Mesenteric fat pad (tissue), 1 donor: ENCODE results near the gene FMNL2. TPM values are rescaled to one million over a fixed set of nuclear protein-coding genes. Genes with fewer than 3 reads are reported as not detected.
"Not testable (repeated sequence)": the region's sequence is repeated elsewhere in the genome, so short reads cannot be mapped to it uniquely, and the experiment has no call there.

ENCODE experiments used
- DNase-seq: peaks from one replicate; pipeline ENCODE4 v3.0.0-alpha.2; 2020; ENCODE audit warnings: low spot score
- total RNA-seq: library from RNA; stranded (reverse); fragmentation: NEBNext Ultra II Directional; extraction: Animal tissue kit (Norgen Biotek cat#: 25700); gene quantifications from one replicate; pipeline ENCODE4 v1.2.1, GENCODE V29; 2021
- donor health status: DM: yes; HTN: yes; CAD: no.

FMNL2 gene
- total RNA-seq, 1 donor from 2014 or later: 57.6 TPM

GRCh38 chr2:152468899-152469692, 134.1 kb downstream of the FMNL2 start:
- DNase-seq: no peak

DNA sequence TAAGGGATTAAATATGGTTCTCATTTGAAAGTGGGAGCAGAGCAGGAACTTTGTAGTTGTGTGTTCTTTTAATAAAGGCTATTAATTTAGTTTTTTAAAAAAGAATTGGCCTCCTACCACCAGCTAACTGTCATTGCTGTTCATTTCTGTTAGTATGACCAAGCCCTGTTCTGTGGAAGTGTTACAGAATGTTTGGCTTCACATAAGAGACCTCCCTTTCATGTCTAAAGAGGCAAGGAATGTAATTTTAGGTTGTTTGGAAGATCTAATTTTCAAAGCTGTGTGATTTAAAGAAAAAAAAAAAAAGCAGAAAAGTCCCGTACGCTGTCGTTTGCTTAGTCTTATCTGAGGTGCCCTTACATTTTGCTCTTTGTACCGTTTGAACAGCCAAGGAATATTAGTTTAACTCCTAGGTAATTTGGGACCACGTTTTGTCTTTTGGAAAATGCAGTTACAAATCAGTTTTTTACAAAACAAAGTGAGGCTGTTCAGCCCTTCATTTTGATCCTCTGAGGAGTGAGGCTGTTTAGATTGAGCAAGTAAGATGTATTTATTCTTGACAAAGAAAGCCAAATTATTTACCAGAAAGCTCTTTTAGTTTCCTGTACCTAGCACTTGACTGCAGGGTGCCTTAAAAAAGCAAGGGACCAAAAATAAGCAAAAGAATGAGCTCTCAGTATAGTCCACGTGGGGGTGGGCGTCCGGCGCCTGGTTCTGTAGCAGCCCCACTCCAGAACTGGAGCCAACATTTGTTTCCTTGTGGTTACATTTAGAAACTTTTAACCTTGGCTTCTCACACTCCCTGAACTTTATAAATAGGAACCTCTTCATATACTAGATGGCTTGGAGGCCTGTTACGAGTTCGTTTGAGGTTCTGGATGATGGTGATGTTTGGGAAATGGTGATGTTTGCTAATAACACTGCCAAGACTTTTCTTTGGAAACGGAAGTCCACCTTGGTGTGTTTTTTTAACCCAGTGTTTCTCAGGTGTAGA, 136.2 kb downstream of the FMNL2 start:
- no peak for DNase-seq

- no peak for DNase-seq
These were observed 137.5 kb downstream of the FMNL2 start for GRCh38 chr2:152472481-152472887.

- no peak for DNase-seq
These were observed 138.3 kb downstream of the FMNL2 start for GRCh38 chr2:152473151-152473857.

GRCh38 chr2:152474523-152474922, 139.5 kb downstream of the FMNL2 start:
- DNase-seq: not testable (repeated sequence)

GRCh38 chr2:152475982-152476381, 141.0 kb downstream of the FMNL2 start:
- no peak for DNase-seq

GRCh38 chr2:152477347-152478092, 142.5 kb downstream of the FMNL2 start:
- no peak for DNase-seq

DNA sequence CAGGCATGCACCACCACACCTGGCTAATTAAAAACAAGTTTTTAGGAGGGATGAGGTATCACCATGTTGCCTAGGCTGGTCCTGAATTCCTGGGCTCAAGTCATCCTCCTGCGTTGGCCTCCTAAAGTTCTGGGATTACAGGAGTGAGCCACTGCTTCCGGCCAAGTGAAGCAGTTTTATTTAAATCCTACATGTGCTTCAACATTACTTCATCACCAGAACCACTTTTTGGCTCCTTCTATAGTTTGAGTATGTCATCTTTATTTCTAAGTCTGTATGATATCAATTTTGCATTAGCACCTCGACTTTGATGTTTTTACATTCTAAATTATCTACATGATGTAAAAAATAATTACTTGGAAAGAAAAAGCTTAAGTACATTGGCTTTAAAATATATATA, 144.3 kb downstream of the FMNL2 start:
- no peak for DNase-seq

DNA sequence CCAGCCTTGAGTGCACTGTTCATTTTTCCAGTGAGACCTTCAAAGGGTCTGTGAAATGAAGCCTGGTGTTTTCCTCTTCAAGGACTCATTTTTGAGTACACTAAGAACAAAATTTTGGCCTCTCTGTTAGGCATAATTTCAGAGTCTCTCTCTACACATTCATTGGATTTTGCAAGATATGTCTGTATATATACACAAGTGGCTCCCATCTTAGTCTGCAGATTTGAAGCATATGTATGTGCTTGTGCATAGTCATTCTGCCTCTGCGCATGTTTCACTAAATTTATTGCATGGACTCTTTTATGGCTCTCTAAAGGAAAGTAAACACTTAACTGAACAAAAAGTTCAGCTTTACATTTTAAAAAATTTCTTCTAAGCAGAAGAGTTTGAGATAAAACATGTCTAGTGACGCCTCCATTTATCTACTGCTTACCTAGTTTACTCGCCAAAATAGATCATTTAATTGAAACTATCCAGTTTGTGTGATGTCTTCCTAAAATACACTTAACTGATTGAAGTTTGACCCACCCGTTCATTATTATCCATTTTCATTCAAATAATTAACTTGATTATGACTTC, 145.9 kb downstream of the FMNL2 start:
- DNase-seq: no peak

DNA sequence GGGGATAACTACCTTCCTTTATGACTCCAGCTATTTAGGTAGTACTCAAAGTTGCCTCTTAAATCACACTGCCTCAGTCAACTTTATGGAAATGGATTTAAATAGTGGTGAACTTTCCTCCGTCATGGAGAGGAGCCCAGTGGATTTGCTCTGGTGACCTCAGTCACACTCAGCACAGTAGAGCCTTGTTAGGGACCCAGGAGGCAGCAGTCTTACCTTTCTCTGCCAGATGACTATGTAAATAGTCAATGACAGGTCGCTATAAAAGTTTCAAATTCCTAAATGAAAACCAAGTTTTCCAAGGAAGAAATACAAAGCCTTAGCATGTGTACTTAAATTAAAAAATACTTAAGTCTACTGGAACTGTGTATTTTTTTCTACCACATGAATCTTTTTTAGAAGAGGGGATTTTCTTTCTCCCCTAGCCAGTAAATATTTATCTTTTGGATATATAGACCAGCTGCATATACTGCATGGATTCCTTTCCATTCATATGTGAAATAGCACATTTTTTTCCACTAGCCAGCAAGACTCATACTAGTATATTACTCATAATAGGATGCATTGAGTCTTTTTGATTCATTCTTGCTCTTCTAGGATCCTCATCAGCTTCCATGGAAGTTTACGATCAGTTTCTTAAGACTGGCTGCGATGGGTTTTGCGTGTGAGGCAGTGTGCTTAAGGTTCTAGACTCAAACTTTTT, 147.1 kb downstream of the FMNL2 start:
- DNase-seq: no peak

DNA sequence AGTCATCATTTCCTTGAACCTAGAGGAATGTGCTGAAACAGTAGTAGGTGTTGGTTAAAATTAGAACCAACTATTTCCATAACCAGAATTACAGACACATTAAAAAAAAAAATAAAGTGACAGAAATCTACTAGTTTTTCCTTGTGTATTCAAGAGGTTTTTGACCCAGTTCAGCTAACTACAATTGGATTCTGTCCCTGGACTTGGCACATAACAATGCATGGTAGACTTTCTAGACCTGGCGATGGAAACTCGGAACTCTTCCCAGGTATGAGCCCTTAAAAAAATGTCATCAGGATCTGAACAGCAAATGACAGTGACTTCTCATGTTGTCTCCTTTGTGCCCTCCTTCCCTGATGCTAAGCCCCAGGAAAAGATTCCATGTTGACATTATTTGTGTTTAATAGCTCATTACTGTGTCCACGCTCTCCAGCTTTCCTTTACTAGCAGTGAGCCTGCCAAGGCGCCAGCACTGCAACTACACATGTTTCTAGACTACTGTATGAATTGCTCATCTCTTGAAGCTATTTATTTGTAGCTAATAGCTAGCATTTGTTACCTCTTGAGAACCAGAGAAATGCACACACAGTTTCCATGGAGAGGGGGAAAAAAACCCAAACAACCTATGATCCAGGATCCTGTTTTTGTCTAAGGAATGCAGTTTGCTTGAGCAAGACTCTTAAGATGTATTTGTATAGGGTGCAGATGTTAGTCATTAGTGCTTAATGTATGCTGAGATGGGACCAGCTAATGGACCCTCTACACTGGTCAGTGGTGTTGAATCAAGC, 148.5 kb downstream of the FMNL2 start:
- no peak for DNase-seq

- no peak for DNase-seq
These were observed 151.2 kb downstream of the FMNL2 start for GRCh38 chr2:152485954-152486736.

GRCh38 chr2:152486737-152487400, 151.9 kb downstream of the FMNL2 start:
- DNase-seq: no peak

GRCh38 chr2:152488075-152488474, 153.1 kb downstream of the FMNL2 start:
- DNase-seq: no peak

DNA sequence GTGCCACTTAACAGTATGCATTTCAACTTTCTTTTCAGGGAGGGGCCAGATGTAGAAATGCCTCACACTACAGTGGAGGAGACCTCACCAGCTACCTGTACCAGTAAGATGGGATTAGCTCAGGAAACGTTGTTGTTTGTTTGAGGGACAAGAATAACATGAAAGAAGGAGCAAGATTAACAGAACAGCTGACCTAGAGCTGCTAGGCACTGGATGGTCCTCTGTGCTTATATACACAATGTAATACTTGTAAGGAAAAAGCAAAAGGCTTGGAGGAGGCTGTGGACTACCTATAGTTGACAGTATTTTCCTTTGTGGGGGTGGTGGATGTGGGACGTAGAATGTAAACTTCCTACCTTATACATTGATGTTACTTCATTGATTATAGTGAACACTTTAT, 154.4 kb downstream of the FMNL2 start:
- no peak for DNase-seq

DNA sequence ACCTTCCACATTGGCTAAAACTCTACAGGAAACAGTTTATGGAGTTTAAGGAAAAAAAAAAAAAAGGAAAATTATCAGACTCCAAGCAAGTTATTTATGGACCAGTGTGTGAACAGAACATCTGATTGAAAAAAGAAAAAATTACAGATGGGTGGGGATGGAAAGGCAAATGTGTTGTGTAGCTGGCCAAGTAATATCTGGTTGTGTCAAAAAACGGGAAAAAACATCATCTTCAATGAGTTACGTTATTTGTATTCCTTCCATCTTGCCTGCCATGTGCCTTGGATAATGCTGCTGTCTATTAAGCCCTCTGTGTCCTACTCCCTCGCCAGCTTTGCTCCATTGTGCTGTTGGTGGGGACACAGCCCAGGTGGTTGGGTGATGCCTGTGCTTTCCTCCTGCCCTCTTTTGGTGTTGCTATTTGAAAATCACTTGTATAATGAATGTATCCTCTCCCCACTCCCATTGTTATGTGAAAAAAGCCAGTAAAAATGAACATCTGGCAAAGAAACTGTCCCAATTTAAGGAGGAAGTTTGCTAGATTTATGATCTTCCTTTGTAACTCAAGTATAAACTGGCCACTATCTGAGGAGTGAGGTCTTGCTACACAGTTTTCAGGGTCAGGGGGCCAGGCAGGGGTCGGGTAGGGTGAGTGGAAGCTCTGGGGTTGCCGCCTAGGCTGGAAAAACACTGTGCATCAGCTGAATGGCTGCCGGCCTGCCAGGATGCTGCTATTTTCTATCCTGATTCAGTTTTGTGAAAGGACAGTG, 155.9 kb downstream of the FMNL2 start:
- no peak for DNase-seq

DNA sequence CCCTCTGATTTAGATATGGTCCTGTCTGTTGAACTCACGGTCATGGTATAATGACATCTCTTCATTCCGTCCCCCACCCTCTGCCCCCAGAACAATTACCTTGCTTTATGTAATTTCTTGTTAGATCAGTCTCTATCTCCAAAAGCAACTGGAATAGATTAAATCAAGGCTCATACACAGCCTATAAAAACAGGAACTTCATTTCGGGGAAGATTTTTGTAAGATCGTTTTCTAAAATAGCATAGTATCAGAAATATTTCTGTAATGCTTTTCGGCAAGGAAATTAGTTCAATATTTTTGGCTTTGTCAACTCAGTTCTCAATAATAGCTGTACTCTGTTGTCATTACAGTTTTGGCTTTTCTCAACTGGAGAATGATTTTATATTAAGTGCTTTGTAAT, 157.2 kb downstream of the FMNL2 start:
- DNase-seq: no peak
